ENCODE data around the gene OR10S1.
"Not testable (repeated sequence)": the region's sequence is repeated elsewhere in the genome, so short reads cannot be mapped to it uniquely, and the experiment has no call there.

Gene OR10S1

DNA sequence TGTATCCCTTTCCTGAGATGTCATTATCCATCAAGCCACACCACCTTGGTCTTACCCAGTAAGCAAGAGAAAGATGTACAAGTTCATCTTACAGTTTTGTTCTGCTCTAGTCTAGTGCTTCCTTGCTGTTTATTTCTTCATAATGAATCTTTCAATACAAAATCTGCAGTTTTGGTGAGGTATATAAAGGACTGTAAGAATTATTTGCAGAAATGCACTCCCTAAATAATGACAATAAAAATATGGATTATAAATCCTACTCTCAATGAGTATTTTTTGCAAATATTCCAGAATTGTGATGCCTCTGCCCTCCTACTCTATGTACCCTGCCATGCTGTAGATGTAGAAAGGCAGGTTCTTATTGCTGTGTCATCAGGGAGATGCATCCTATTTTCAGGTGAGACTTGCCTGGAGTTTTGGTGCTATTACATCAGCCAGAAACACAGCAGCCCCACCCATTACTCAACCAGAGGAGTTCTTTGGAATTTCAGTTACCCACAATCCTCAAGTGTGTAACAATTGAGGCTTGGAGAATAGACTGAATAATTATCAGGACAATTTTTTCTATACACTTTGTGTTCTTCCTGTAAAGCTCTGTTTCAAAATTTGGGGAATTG, at the start of gene OR10S1:
Gene OR10S1 (minus strand): TSS at position 51 of the 617 bp plus-strand sequence. CDS start 117 bp downstream, outside the sequence.
- Mint-ChIP-seq H3K4me3 (no peak within 1 kb of the TSS), H3K4me1 (no peaks in the 10 kb centered on the region), H3K27ac (no peak within 1 kb of the TSS), H3K9me3 (no peaks in the 10 kb centered on the region), H3K27me3 (no peaks in the 10 kb centered on the region), H3K36me3 (ENCODE audit: low read depth) (no peaks in the 10 kb centered on the region)
- DNase-seq (no peak), ATAC-seq (no peak)

GRCh38 chr11:124026498-124026897, 48.9 kb upstream of the OR10S1 start, which contains the start of gene OR10G8:
Gene OR10G8 (plus strand): TSS chr11:124026798. CDS start chr11:124029623, 2,825 bp downstream.
- no peaks in the 10 kb centered on the region for H3K4me1 Mint-ChIP-seq
- H3K9me3 Mint-ChIP-seq = no peaks in the 10 kb centered on the region
- no peak within 1 kb of the TSS for H3K4me3 Mint-ChIP-seq
- H3K36me3 Mint-ChIP-seq (ENCODE audit: low read depth) = no peaks in the 10 kb centered on the region
- no peak for DNase-seq
- no peak within 1 kb of the TSS for H3K27ac Mint-ChIP-seq
- no peaks in the 10 kb centered on the region for H3K27me3 Mint-ChIP-seq
- ATAC-seq = no peak

- not testable (repeated sequence) for ATAC-seq; H3K36me3 Mint-ChIP-seq (ENCODE audit: low read depth); H3K27me3 Mint-ChIP-seq; H3K4me3 Mint-ChIP-seq; H3K27ac Mint-ChIP-seq; H3K9me3 Mint-ChIP-seq; H3K4me1 Mint-ChIP-seq; DNase-seq
Observed at GRCh38 chr11:124015837-124016236, 38.3 kb upstream of the OR10S1 start.

GRCh38 chr11:124012697-124013096, 35.1 kb upstream of the OR10S1 start, which contains the start of gene OR10G4:
Gene OR10G4 (plus strand): TSS chr11:124012997. CDS start chr11:124015575, 2,578 bp downstream.
- H3K4me3 Mint-ChIP-seq = no peak within 1 kb of the TSS
- no peak for ATAC-seq

GRCh38 chr11:123995119-123995518, 17.5 kb upstream of the OR10S1 start, which contains the start of gene OR10G6:
Gene OR10G6 (minus strand): TSS chr11:123995161. CDS start chr11:123995161, 0 bp downstream.
- Mint-ChIP-seq H3K4me3 (no peak within 1 kb of the TSS), H3K27ac (no peak within 1 kb of the TSS), H3K36me3 (ENCODE audit: low read depth) (no peaks in the 10 kb centered on the region), H3K9me3 (no peaks in the 10 kb centered on the region), H3K27me3 (peaks cover 2% of the 10 kb centered on the region), H3K4me1 (no peaks in the 10 kb centered on the region)
- ATAC-seq = no peak
- no peak for DNase-seq

More at GRCh38 chr11:124012697-124013096, 35.1 kb upstream of the OR10S1 start, which contains the start of gene OR10G4:
- Mint-ChIP-seq H3K27ac (no peak within 1 kb of the TSS), H3K9me3 (no peaks in the 10 kb centered on the region), H3K27me3 (peaks cover 5% of the 10 kb centered on the region), H3K36me3 (ENCODE audit: low read depth) (no peaks in the 10 kb centered on the region), H3K4me1 (no peaks in the 10 kb centered on the region)
- DNase-seq = no peak

- ATAC-seq = no peak
- no peaks in the 10 kb centered on the region for H3K36me3 Mint-ChIP-seq (ENCODE audit: low read depth)
- H3K4me3 Mint-ChIP-seq = no peak overlapping the region
- DNase-seq = no peak
- H3K9me3 Mint-ChIP-seq = no peaks in the 10 kb centered on the region
- H3K27ac Mint-ChIP-seq = no peak overlapping the region
- no peaks in the 10 kb centered on the region for H3K4me1 Mint-ChIP-seq
- H3K27me3 Mint-ChIP-seq = no peaks in the 10 kb centered on the region
Observed at GRCh38 chr11:123979311-123979710, 1.7 kb upstream of the OR10S1 start.

- Mint-ChIP-seq H3K4me3 (no peak overlapping the region), H3K27me3 (no peaks in the 10 kb centered on the region), H3K36me3 (ENCODE audit: low read depth) (no peaks in the 10 kb centered on the region), H3K27ac (no peak overlapping the region), H3K9me3 (no peaks in the 10 kb centered on the region), H3K4me1 (no peaks in the 10 kb centered on the region)
- no peak for ATAC-seq
- no peak for DNase-seq
Observed at GRCh38 chr11:123976770-123977560, 616 bp downstream of the OR10S1 start.

GRCh38 chr11:123973816-123974215, 3.8 kb downstream of the OR10S1 start:
- Mint-ChIP-seq H3K4me1 (no peaks in the 10 kb centered on the region), H3K27ac (no peak overlapping the region), H3K27me3 (no peaks in the 10 kb centered on the region), H3K4me3 (no peak overlapping the region), H3K36me3 (ENCODE audit: low read depth) (no peaks in the 10 kb centered on the region), H3K9me3 (no peaks in the 10 kb centered on the region)
- no peak for ATAC-seq
- DNase-seq = no peak

DNA sequence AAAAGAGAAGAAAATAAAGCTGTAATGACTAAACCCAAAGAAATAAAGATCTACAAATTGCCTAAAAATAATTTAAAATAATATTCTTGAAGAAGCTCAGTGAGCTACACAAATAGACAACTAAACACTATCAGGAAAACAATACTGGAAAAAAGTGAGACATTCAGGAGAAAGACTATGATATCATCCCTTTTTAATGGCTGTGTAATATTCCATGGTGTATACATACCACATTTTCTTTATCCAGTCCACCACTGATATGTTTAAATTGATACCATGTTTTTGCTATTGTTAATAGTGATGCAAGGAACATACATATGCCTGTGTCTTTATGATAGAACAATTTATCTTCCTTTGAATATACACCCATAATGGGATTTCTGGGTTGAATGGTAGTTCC, 20.8 kb downstream of the OR10S1 start:
- H3K4me3 Mint-ChIP-seq = no peak overlapping the region
- no peak for ATAC-seq
- H3K9me3 Mint-ChIP-seq = peaks cover 17% of the 10 kb centered on the region
- H3K27ac Mint-ChIP-seq = no peak overlapping the region
- no peaks in the 10 kb centered on the region for H3K36me3 Mint-ChIP-seq (ENCODE audit: low read depth)
- H3K4me1 Mint-ChIP-seq = no peaks in the 10 kb centered on the region
- H3K27me3 Mint-ChIP-seq = peaks cover 2% of the 10 kb centered on the region
- DNase-seq = no peak

- no peak overlapping the region for H3K4me3 Mint-ChIP-seq
Observed at GRCh38 chr11:123945132-123945531, 32.4 kb downstream of the OR10S1 start.

DNA sequence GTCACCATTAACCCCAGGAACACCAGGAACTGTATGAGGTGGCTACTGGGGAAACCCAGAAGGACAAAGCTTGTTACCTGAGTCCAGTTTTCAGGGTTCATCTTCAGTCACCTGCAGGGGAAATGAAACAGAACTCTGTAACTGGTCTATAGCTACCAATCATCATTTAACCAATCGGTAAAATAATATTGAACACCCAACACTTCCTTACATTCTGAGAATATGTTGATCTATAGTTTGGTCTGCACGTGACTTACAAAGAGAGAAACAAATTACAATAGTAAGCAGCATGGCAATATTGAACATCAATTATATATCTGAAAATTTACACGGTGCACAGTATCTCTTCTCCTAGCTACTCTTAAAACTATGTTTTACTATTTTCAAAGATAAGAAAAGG, 33.8 kb downstream of the OR10S1 start, which contains the start of gene OR6T1:
Gene OR6T1 (minus strand): TSS at position 101 of the 400 bp plus-strand sequence. CDS start 0 bp downstream, at position 101.
- Mint-ChIP-seq H3K9me3 (no peaks in the 10 kb centered on the region), H3K27ac (no peak within 1 kb of the TSS), H3K4me1 (no peaks in the 10 kb centered on the region), H3K36me3 (ENCODE audit: low read depth) (no peaks in the 10 kb centered on the region), H3K27me3 (peaks cover 10% of the 10 kb centered on the region), H3K4me3 (no peak within 1 kb of the TSS)
- ATAC-seq (no peak), DNase-seq (no peak)

More at GRCh38 chr11:123945132-123945531, 32.4 kb downstream of the OR10S1 start:
- H3K27ac Mint-ChIP-seq = no peak overlapping the region
- H3K27me3 Mint-ChIP-seq = peaks cover 10% of the 10 kb centered on the region
- H3K9me3 Mint-ChIP-seq = no peaks in the 10 kb centered on the region
- no peaks in the 10 kb centered on the region for H3K36me3 Mint-ChIP-seq (ENCODE audit: low read depth)
- no peak for DNase-seq
- ATAC-seq = no peak
- no peaks in the 10 kb centered on the region for H3K4me1 Mint-ChIP-seq

GRCh38 chr11:123942413-123942812, 35.2 kb downstream of the OR10S1 start:
- Mint-ChIP-seq H3K9me3 (no peaks in the 10 kb centered on the region), H3K27me3 (peaks cover 8% of the 10 kb centered on the region), H3K4me1 (no peaks in the 10 kb centered on the region), H3K27ac (no peak overlapping the region), H3K36me3 (ENCODE audit: low read depth) (no peaks in the 10 kb centered on the region), H3K4me3 (no peak overlapping the region)
- DNase-seq (no peak), ATAC-seq (no peak)

GRCh38 chr11:123939317-123939716, 38.3 kb downstream of the OR10S1 start, which contains the start of gene OR4D5:
Gene OR4D5 (plus strand): TSS chr11:123939617. CDS start chr11:123939617, 0 bp downstream.
- DNase-seq (no peak), ATAC-seq (no peak)
- H3K27ac Mint-ChIP-seq = no peak within 1 kb of the TSS
- no peaks in the 10 kb centered on the region for H3K9me3 Mint-ChIP-seq
- no peaks in the 10 kb centered on the region for H3K4me1 Mint-ChIP-seq
- no peak within 1 kb of the TSS for H3K4me3 Mint-ChIP-seq
- peaks cover 2% of the 10 kb centered on the region for H3K27me3 Mint-ChIP-seq
- no peaks in the 10 kb centered on the region for H3K36me3 Mint-ChIP-seq (ENCODE audit: low read depth)

All from activated naive CD8-positive, alpha-beta T cell treated with anti-CD3 and anti-CD28 coated beads, Interleukin-2, amount 50 U/mL, for 24 hours (primary cell).